GM12878 (cell line): ENCODE results near the gene UBAC2. TPM values are rescaled to one million over a fixed set of nuclear protein-coding genes. Genes with fewer than 3 reads are reported as not detected.

Experiments
- ATAC-seq: fragments of 200-7000 bp; cut with Tn5 transposase; 3 replicates; pipeline ENCODE4 v1.9.1; 2020; ENCODE audit warnings: mild to moderate bottlenecking, moderate library complexity
- BruUV-seq: library from RNA; stranded (reverse); fragments of 400-500 nt; replicated peaks from 2 replicates; lab custom pipeline; 2021; lab: Mats Ljungman, UMichigan
- CTCF ChIA-PET: fragments of 300-600 bp; sonication (Branson Sonifier 250); formaldehyde crosslinking; extraction: SDS; loops from one replicate; lab custom pipeline; 2021; ENCODE audit warnings: inconsistent platforms; lab: Yijun Ruan, JAX
- POLR2A ChIA-PET: fragments of 350-600 bp; formaldehyde crosslinking; extraction: SDS; loops from one replicate; lab custom pipeline; 2021; ENCODE audit warnings: inconsistent platforms; lab: Charles Lee
- RAD21 ChIA-PET: fragments of 300-600 bp; sonication (Branson Sonifier 250); formaldehyde crosslinking; loops from one replicate; lab custom pipeline; 2023; ENCODE audit warnings: antibody characterized with exemption; ENCODE audit not compliant: unreplicated experiment; lab: Charles Lee
- SMC1A ChIA-PET: fragments of 300-600 bp; sonication (Branson Sonifier 250); formaldehyde crosslinking; loops from one replicate; lab custom pipeline; 2023; ENCODE audit not compliant: unreplicated experiment, uncharacterized antibody; lab: Charles Lee
- DNase-seq: peaks from one replicate; pipeline ENCODE4 v3.0.0-alpha.2; 2011; ENCODE audit warnings: low read depth, low spot score
- FAIRE-seq: peaks from 3 replicates; lab custom pipeline; 2011; peaks lifted over from hg19 to GRCh38; lab: Jason Lieb, UNC
- H2AFZ ChIP-seq: 2 replicates; pipeline ENCODE4 v1.6.0; 2011; ENCODE audit warnings: low read depth, low read length, control low read depth; ENCODE audit not compliant: control insufficient read depth
- H3K27ac ChIP-seq: 2 replicates; pipeline ENCODE4 v1.5.1; 2011; ENCODE audit warnings: control low read depth; ENCODE audit not compliant: control insufficient read depth, insufficient read depth
- H3K27me3 ChIP-seq, 2 experiments: replicated peaks in 1 of 2; 2 replicates each; pipeline versions ENCODE4 v1.6.0 to v1.6.1; 2011; ENCODE audit warnings: low read length in 1 of 2; ENCODE audit not compliant: control insufficient read depth in 2 of 2, insufficient read depth in 2 of 2
- H3K36me3 ChIP-seq, 2 experiments: 2 replicates each; pipeline ENCODE4 v1.5.1; 2011; ENCODE audit warnings: low read length in 1 of 2; ENCODE audit not compliant: control insufficient read depth in 2 of 2, insufficient read depth in 2 of 2
- H3K4me1 ChIP-seq: 2 replicates; pipeline ENCODE4 v1.6.1; 2011; ENCODE audit warnings: mild to moderate bottlenecking, low read length, moderate library complexity, mixed read lengths; ENCODE audit not compliant: control insufficient read depth, insufficient read depth
- H3K4me2 ChIP-seq: 2 replicates; pipeline ENCODE4 v1.6.0; 2011; ENCODE audit warnings: control low read depth; ENCODE audit not compliant: control insufficient read depth, insufficient read depth
- H3K4me3 ChIP-seq: fragments of 200-600 bp; sonication (generic); 2 replicates; pipeline ENCODE4 v1.5.1; 2016
- H3K79me2 ChIP-seq: 2 replicates; pipeline ENCODE4 v1.6.0; 2011; ENCODE audit warnings: low read length; ENCODE audit not compliant: control insufficient read depth, insufficient read depth
- H3K9ac ChIP-seq: 2 replicates; pipeline ENCODE4 v1.8.0; 2011; ENCODE audit warnings: low read length, control low read depth, mixed read lengths; ENCODE audit not compliant: control insufficient read depth, insufficient read depth
- H3K9me3 ChIP-seq: replicated peaks from 3 replicates; pipeline ENCODE4 v1.5.1; 2011; ENCODE audit warnings: mild to moderate bottlenecking, low read length; ENCODE audit not compliant: control insufficient read depth, insufficient read depth
- H4K20me1 ChIP-seq: 2 replicates; pipeline ENCODE4 v1.6.0; 2011; ENCODE audit not compliant: control insufficient read depth, insufficient read depth
- ELK1 ChIP-seq: IDR thresholded peaks from 2 replicates; pipeline ENCODE4 v1.6.1; 2012; ENCODE audit warnings: low read depth, low read length, improper control_type of control experiment
- GABPA ChIP-seq: IDR thresholded peaks from 2 replicates; pipeline ENCODE4 v1.6.1; 2014; ENCODE audit warnings: antibody characterized with exemption, low read depth, mild to moderate bottlenecking, inconsistent platforms
- MYB ChIP-seq: fragments of 150-350 bp; IDR thresholded peaks from 2 replicates; pipeline ENCODE4 v1.6.1; 2014; ENCODE audit warnings: mild to moderate bottlenecking, low read depth, low read length, borderline replicate concordance
- NRF1 ChIP-seq: conservative IDR thresholded peaks from 2 replicates; pipeline ENCODE4 v1.6.1; 2011; ENCODE audit warnings: mild to moderate bottlenecking, low read depth, low read length, improper control_type of control experiment
- REST ChIP-seq: IDR thresholded peaks from 2 replicates; pipeline ENCODE4 v1.6.1; 2012; ENCODE audit warnings: mild to moderate bottlenecking, low read depth, low read length
- ZBTB11 ChIP-seq: fragments of 450-650 bp; formaldehyde crosslinking; IDR thresholded peaks from 2 replicates; pipeline ENCODE4 v1.5.0; 2022; ENCODE audit warnings: mild to moderate bottlenecking, missing genetic modification characterization
- WGBS: methylation state at CpG from one replicate; pipeline ENCODE4 v1.1.6; 2016; ENCODE audit warnings: low lambda C conversion rate; ENCODE audit not compliant: insufficient replicate concordance, insufficient coverage; ENCODE audit errors: missing lambda C conversion rate; 5-methylcytosine and 5-hydroxymethylcytosine counted together
- in situ Hi-C: fragments of 300-500 bp; cut with MboI; formaldehyde crosslinking; loops from 9 replicates; pipeline ENCODE4 v1.14.3; 2018; ENCODE audit warnings: mixed read lengths
- intact Hi-C: fragments of 100-400 bp; cut with micrococcal nuclease; formaldehyde crosslinking; loops from one replicate; pipeline ENCODE4 v1.14.2; 2022; ENCODE audit not compliant: unreplicated experiment
- polyA plus RNA-seq, 11 experiments: library from polyadenylated mRNA; depleted of rRNA in 4 of 11; unstranded in 6 of 11; stranded (reverse) in 5 of 11; fragments of >200 nt; fragmentation: Nextera tagmentation in 4 of 11; fragmentation: Illumina TruSeq in 1 of 11; extraction: Ambion mirVana in 4 of 11; extraction: Trizol in 1 of 11; gene quantifications; 1 replicate in 1 of 11; 2 replicates in 10 of 11; pipeline versions ENCODE4 v1.2.1 to v1.2.3, GENCODE V29; 2011 to 2016; ENCODE audit warnings: inconsistent platforms in 2 of 11, missing spikeins in 2 of 11, low read depth in 1 of 11
- total RNA-seq, 4 experiments: library from RNA; depleted of rRNA in 3 of 4; stranded (reverse); fragments of >200 nt in 3 of 4; fragmentation: Illumina TruSeq in 1 of 4; extraction: Trizol in 1 of 4; gene quantifications; 2 replicates each; pipeline versions ENCODE4 v1.2.1 to v1.2.3, GENCODE V29; 2013 to 2021

Gene UBAC2
- total and polyA plus RNA-seq, 10 of the 15 experiments (the other 5 are each of a cell fraction or from before 2014, with no cell fraction given): 3.0 to 54.6 (median 17.4) TPM

GRCh38 chr13:99403458-99403971 lies 202.9 kb downstream of the UBAC2 start:
- no peaks in the 10 kb centered on the region for H3K4me1 ChIP-seq
- 34% methylated on average over 5 of the region's 5 CpGs for WGBS
- ChIA-PET SMC1A (no interaction called here), RAD21 (no interaction called here), CTCF (no interaction called here), POLR2A (no interaction called here)
- no peaks in the 10 kb centered on the region for H3K27me3 ChIP-seq
- DNase-seq: no peak
- no peak for FAIRE-seq
- H3K4me3 ChIP-seq: no peak overlapping the region
- no peaks in the 10 kb centered on the region for H4K20me1 ChIP-seq
- H3K4me2 ChIP-seq: no peak overlapping the region
- no TSS peak for BruUV-seq
- intact Hi-C loops: no loop called here
- H3K36me3 ChIP-seq: no peaks in the 10 kb centered on the region
- in situ Hi-C loops: no loop called here
- no peak for ATAC-seq
- H3K9ac ChIP-seq: no peak overlapping the region
- TF ChIP-seq ELK1 (no peak), NRF1 (no peak), MYB (no peak)
- no peak overlapping the region for H2AFZ ChIP-seq
- no peaks in the 10 kb centered on the region; the same call in 2 of the 3 replicates for H3K9me3 ChIP-seq
- no peaks in the 10 kb centered on the region for H3K79me2 ChIP-seq
- no peak overlapping the region for H3K27ac ChIP-seq

GRCh38 chr13:99404005-99404755 lies 203.5 kb downstream of the UBAC2 start:
- H4K20me1 ChIP-seq: no peaks in the 10 kb centered on the region
- H2AFZ ChIP-seq: no peak overlapping the region
- no peak overlapping the region for H3K27ac ChIP-seq
- BruUV-seq: no TSS peak
- in situ Hi-C loops: no loop called here
- ChIA-PET POLR2A (no interaction called here), CTCF (interaction anchor here (0.8 to 2.0 kb wide), 3 partner anchors 16 to 33 kb away, joined by 3 to 10 read pairs (median 10); no protein-coding TSS in a partner anchor), RAD21 (no interaction called here), SMC1A (interaction anchor here (1.1 to 1.4 kb wide), 4 partner anchors 12 to 56 kb away, joined by 3 to 4 read pairs (median 3); no protein-coding TSS in a partner anchor)
- no peaks in the 10 kb centered on the region; the same call in 2 of the 3 replicates for H3K9me3 ChIP-seq
- DNase-seq (no peak), ATAC-seq (no peak), FAIRE-seq (no peak)
- no peaks in the 10 kb centered on the region for H3K79me2 ChIP-seq
- H3K27me3 ChIP-seq: no peaks in the 10 kb centered on the region
- no peaks in the 10 kb centered on the region for H3K36me3 ChIP-seq
- no peaks in the 10 kb centered on the region for H3K4me1 ChIP-seq
- H3K4me3 ChIP-seq: no peak overlapping the region
- H3K4me2 ChIP-seq: no peak overlapping the region
- intact Hi-C loops: no loop called here
- no peak overlapping the region for H3K9ac ChIP-seq
- TF ChIP-seq REST: peak; percentile 62; the same call in 1 of the 2 replicates
- no peak for TF ChIP-seq ZBTB11
- no peak for TF ChIP-seq GABPA
- TF ChIP-seq, all 136 proteins: peak for 1
- WGBS: 68% methylated on average over 24 of the region's 24 CpGs
